DMS 273 treated with DMSO at 0.1 percent for 48 hours (cell line): Measurements from ENCODE around the gene ZSCAN20.

Experiments used
- DNase-seq: peaks from one replicate; lab custom pipeline; 2025; lab: John Stamatoyannopoulos, UW

The ZSCAN20 gene

DNA sequence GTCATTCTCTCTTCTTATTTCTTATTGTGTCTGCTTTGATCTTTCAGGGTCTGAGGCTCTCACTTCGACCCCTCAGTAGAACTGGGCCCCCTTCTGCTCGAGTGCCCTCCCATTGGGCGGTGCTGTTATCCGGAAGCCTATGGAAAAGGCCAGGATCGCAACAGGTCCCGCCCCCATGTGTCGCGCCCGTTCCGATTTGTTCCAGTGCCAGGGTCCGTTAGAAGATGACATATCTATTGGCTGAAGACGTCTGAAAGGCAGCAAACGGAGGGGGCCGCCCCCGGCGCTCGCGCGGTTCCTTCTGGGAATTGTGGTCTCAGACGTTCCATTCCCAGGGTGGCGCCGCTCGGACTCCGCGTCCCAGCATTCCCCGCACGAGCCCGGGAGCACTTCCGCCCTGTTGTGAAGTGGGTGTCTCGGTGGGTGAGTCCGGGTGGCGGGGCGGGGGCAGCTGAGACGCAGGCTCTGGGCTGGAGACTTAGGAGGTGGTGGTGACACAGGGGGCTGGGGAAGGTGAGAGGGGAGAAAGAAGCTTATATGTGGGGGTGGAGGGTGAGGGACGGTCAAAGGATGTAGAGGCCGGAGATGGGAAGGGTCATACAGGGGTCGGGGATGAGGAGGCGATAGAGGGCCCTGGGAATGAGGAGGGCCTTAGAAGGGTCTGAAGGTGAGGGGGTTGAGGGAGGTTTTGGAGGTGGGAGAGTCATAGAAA lies at the start of gene ZSCAN20:
ZSCAN20 (plus strand) TSS at position 377 of the 712 bp plus-strand sequence. CDS start 6,644 bp downstream, outside the sequence.
- DNase-seq = peak; percentile 96

DNA sequence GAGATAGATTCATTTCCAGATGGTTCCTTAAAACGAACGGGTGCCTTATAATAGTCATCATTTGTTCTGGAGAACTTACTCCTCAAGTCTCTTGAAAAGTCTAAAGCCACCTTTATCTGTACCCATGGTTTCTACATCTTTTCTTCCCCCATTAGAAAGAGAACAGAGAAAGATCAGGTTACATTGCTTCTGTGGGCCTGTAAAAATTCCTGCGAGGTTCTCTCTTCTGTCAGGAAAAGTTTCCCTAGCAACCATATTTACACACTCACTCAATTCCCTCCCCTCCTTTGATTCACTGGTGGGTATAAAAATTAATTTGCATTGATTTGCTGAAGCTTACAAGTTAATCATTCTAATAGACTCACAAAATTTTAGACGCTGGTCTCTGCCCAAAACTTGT lies 48.2 kb upstream of the ZSCAN20 start:
- no peak for DNase-seq

DNA sequence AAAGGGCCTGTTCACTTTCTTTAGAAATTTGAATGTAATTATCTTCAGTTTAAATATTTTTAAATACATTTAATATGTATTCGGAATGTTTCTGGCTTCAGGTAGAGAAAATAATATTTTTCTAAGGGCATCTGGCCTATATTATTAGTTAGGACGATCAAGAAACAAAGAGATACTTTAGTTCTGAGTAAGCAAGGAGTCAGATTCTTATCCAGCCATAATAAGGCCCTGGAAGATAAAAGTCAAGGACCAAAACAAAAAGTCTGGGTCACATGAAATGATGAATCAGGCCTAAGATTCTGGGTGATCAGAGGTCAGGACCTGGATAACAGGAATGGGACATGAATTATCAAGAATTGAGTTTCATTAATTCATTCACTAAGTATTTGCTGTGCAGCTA lies 47.8 kb upstream of the ZSCAN20 start:
- DNase-seq = no peak

DNA sequence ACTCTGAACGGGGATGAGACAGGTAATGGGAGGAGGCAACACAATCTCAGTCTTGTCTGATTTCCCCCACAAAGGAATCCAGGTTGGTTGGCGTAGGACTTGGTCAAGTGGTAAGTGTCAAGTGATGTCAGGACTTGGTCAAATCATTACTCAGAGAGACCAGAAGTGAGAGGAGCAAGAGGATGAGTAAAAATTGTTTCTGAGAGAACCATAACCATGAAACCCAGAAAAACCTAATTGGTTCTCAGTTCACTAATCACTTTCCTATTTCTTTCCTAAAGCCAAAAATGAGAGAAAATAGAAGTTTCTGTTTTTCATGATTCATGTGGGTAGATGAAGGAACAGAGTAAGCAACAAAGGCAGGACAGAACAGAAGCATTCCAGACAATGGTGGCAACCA lies 46.5 kb upstream of the ZSCAN20 start:
- DNase-seq = no peak

DNA sequence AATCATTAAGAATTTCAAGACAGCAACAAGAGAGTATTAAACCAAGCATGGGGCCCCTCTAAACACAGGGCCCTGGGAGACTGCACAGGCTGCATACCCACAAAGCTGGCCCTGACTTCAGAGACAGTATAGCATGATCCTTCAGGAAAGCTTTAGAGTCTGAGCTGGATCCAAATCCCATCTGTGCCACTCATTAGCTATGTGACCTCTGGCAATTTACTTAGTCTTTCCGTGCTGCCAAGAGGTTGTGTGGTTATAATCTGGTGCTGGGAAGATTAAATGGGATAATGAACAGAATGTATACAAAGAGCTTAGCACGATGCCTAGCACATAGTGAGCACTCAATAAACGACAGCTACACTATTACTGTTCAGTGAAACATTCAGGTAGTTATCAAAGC lies 45.5 kb upstream of the ZSCAN20 start:
- DNase-seq = peak; percentile 16

DNA sequence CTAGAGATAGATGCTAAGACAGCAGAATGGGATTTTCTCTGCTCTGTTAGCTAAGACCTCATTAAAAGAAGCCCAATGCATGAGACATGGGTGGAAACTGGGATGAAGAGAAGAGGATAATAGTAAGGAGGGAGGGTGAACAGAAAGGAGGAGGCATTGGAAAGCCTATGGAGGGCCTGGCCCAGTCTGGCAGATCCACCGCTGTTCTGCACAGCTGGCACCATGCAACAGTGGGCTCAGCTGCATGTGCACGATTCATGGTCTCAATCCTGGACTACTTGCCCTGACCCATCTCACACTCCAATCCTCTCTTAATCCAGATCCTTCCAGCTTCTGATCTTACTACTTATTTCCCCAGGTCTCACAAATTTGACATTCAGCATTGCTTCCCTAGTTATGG lies 43.8 kb upstream of the ZSCAN20 start:
- DNase-seq = no peak

DNA sequence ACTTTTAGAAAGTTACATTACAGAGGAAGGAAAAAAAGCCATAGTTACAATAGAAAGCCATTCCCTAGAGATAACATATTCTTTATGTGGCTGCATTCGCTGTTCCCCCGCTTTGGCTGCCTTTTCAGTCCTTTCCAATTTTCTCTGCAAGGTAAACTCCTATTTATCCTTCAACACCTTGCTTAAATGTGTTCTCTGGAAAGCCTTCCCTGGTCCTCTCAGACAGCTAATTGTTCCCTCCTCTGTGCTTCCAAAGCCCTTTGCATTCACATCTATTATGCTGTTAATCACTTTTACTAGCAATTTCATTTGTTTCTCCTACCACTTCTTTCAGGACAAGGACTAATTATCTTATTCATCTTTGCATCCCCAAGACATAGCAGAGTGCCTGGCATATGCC lies 43.1 kb upstream of the ZSCAN20 start:
- no peak for DNase-seq

DNA sequence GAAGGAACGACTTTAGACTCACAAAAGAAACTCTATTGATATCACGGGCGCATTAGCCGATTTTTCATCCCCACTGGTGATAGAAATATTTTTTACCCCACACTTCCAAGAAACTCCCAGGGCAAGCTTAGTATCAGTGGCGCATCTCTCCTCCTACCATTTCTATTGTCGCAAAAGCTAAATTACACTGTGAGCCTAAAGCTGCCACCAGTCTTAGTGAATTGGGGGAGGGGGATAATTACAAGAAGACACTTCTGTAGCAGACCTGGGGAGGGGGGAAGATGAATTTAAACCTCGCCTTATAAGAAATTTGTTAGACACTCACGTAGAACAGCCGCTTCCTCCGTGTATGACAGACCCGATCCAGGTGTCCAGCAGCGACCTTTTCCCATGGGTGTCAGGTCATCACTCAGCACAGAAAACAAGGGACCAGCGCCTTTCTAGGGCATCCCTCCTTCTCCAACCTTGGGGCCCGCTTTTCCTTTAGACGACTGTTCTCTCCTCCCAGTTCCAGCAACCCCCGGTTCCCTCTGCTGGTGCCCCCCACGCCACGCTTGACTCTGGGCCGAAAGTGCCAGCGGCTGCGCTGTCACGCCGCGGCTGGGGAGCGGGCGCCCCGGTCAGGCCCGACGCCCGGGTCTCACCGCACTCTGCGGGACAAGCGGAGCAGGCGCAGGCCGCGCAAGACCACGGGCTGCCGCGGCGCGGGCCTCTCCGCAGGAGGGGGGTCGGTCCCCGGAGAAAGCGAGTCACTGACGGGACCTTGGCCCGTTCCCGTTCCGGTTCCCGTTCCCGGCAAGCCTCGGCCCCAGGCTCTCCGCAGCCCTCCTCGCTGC lies 42.4 kb upstream of the ZSCAN20 start:
- DNase-seq = no peak

DNA sequence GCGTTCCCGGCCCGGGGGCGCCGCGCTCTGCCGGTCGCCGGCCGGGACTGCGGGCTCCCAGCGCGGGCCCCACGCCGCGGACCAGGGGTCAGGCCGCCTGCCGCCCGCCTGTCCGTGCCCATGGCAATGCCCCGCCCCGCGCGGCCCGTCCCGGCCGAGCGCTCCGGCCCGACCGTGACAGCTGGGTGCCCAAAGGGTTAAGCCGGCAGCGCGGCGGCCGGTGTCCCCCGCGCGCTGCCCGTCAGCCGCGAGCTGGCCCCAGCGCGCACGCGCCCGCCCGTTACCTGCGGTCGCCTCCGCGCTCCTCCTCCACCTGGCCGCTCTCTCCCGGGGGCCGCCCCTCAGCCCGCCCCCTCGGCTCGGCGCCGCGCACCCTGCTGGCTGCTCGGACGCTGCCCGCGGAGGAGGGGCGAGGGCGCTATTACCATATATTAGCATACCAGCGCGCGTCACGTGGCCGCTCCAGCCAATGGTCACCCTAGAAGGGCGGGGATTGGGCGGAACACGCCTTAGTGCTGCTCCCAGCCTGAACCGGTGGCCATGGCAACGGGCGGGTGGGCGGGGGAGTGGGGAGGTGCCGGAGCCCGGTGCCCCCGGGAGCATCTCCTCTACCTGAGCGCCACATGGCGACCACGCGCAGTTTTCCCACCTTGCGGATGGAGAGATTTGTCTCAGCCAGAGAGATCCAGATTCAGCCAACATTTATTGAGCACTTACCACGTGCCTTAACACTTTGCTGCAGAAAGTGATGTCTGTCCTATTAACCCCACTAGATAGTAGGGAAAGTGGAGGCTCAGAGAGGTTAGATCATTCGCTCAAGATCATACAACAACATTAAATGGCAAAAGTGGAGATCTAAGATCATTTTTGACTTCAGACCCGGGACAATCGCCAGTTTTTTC lies 41.5 kb upstream of the ZSCAN20 start, which contains the start of gene PHC2:
PHC2 (minus strand) TSS at position 404 of the 902 bp plus-strand sequence. CDS start 55,556 bp downstream, outside the sequence.
- peak; percentile 92 for DNase-seq

DNA sequence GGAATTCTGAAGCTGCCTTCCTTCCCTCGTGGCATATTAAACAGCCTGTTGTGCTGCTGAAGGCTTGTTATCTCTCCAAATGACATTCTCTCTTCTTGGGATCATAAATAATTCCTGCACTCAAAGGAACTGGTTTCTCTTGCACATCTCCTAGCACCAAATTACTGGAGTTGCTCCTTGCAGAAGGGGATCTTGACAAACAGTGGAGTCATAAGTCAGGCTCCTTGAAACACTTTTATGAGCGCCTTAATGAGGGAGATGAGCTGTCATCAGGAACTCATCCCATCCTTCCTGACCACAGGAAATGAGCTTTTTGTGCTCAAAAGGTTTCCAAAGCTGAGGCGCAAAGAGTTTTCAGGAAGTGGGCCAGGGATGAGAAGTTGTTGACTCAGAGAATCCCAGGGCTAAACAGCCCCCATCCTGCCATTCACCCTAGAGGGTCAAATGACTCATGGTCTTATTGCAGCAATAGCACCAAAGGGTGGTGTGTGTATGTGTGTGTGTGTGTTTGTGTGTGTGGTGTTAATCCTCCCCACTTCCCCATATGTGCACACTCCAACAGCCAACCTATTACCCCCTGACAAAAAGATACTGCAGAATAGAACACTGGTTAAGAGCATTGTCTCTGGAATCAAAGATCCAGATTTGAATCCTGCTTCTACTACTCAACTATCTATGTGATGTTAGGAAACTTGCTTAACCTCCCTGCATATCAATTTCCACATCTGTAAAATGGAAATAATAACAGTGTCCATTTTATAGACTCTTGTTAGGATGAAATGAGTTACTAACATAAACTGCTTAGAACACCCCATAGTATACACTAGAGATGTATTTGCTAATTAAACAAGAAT lies 38.7 kb upstream of the ZSCAN20 start:
- no peak for DNase-seq

DNA sequence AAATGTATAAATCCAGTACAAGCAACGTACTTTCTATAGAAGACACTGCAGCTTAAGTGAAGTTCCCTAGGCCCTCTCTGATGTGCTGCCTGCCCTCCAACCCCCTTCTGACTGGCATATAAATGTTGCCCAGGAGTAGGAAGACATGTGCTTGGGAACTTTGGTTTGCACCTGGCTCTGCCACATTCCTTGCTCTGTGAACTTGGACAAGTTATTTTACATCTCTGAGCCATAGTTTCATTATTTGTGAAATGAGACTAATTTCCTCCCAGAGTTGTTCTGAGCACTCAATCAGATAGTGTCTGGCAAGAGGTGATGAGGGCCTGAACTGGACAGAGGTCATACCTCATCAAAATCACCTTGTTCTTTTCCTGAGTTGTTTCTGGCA lies 38.1 kb upstream of the ZSCAN20 start:
- no peak for DNase-seq

DNA sequence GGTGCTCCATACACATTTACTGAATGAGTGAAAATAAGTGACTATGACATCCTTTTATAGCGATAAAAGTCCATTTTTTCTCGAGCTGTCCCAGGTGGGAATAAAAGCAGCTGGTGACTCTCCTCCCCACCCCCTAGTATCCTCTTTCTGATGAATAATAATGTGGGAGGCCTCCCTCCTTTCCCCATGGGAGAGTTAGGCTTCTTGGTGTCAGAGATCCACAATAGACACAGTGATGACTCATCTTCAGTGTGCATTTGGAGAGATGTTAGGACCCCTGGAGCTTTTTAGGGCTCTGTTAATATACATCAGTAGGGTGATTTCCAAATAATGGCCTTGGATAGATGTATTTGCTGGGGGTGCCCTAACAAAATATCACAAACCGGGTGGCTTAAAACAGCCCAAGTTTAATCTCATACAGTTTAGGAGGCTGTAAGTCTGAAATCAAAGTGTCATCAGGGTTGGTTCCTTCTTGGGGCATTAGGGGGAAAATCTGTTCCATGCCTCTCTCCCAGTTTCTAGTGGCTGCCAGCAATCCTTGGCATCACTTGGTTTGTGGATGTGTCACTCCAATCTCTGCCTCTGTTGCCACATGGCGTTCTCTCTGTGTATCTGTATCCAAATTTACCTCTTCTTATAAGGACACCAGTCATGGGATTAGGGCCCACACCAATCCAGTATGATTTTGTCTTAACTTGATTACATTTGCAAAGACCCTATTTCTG lies 37.2 kb upstream of the ZSCAN20 start:
- DNase-seq = no peak

DNA sequence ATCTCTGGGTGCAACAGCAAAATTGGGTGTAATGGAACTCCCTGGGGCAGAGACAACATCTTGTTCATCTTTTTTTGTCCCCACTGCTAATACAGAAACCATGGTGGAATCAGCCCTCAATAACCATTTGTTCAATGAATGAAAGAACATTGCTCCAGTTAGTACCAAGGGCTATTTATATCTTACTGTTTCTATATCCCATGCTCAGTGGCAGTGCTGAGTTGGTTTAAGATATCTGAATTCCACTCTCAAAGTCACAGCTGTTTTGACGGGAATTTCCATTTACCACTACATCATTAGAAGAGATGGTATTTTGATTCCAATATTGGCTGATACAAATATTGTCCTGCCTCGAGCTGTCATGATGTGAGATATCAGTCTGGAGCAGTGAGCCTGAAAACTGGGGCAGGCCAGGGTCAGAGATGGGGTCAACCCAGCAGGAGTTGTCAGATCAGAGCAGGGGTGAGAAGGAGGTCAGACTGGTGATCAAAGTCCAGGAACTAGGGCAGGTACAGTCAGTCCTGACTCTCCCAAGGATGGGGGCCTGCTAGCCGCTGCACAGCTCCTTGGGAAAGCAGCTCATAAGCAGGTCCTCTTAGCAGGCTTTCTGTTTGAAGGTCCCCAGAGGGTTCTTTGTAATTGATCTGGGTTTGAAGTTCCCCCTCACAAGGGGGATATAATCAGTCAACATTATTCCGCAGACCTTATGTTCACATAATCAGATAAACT lies 35.7 kb upstream of the ZSCAN20 start:
- peak; percentile 89 for DNase-seq

DNA sequence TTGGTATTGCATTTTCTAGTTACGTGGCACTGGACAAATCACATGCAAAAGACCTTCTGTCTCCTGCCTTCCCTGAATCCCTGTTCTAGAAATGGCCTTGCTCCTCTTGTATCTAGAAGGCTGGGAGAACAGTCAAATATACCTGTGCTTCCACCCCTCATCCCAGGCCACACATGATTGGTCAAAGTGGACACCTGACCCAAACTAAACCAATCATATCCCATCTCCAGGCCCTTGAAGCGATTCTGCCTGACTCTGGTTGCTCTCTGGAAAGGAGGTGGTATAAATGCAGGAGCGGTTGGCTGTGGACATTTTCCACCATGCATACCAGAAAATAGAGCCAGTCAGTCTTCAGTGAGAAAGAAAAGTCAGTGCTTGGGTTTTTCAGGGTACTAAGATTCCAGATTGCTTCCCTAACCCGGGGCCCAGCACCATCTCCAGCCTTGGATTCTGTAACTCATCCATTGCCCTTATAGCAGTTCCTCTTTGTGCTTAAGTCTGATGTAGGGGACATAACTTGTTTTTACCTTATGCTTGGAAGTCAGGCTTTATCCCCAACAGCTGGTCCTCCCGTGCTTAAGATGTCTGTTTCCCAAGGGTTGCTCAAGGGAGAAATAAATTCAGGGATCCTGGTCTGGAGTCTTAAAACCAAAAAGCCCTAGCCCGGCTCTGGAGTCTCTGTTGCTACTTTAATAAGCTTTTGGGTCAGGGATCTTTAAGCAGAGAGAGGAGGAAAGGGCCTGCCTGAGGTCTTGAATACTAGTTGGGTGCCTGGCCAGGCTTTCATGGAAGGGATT lies 33.9 kb upstream of the ZSCAN20 start:
- no peak for DNase-seq

DNA sequence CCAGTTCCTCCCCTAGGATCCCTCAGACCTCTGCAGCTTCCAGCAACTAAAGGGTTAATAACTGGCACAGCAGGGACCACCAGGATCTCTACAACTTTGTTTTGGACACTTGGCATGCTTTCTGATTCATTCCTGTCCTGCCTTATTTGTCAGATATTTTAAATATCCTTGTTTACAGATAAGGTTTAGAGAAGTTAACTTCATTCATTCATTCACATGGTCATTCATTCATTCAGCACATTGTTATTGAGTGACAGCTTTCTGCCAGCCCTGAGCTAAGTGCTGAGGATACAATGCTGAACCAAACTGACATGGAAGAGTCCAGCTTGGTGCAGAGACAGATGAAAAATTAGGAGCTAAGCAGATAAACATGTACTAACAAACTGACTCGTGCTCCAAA lies 32.8 kb upstream of the ZSCAN20 start:
- DNase-seq = no peak

DNA sequence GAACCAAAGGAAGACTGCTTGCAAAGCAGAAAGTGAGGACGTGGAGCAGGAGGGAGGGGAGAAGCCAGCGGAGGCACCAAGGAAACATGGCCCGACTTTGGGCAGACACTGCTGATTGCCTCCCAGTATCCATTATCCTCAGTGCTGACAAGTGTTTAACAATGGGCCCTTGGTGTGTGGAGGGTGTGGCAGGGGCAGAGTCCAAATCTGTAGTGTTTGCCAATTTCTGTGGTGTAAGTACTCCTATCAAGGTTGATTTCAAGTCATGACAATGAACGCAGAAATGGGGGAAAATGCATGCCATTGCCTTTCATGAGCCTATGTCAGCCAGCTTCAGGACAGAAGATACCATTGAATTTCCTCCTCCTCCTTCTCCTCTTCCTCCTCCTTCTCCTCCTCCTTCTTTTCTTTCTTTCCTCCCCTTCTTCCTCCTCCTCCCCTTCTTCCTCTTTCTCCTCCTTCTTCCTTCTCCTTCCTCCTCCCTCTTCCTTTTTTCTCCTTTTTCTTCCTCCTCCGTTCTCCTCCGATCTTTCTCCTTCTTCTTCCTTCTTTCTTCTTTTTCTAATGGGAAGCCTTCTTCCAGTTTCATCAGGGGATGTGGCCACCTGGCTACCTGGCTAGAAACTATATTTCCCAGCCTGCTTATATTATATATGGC lies 31.2 kb upstream of the ZSCAN20 start:
- DNase-seq = no peak

DNA sequence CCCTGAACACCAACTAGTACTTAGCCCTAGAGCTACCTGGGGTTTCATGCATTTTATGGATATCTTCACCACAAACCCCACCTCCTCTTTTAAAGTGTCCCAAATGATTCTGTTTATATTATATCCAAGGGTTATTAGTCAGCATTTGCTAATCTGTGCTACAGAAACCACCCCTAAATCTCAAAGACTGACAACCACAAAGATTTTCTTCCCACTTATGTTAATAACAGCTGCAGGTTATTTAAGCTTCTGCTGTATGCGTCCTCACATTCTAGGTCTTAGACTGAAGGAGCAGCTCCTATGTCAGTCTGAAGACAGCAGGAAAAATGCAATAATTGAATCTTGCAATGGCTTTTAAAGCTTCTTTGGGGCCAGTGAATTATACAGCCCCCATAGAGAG lies 30.3 kb upstream of the ZSCAN20 start:
- DNase-seq = no peak

DNA sequence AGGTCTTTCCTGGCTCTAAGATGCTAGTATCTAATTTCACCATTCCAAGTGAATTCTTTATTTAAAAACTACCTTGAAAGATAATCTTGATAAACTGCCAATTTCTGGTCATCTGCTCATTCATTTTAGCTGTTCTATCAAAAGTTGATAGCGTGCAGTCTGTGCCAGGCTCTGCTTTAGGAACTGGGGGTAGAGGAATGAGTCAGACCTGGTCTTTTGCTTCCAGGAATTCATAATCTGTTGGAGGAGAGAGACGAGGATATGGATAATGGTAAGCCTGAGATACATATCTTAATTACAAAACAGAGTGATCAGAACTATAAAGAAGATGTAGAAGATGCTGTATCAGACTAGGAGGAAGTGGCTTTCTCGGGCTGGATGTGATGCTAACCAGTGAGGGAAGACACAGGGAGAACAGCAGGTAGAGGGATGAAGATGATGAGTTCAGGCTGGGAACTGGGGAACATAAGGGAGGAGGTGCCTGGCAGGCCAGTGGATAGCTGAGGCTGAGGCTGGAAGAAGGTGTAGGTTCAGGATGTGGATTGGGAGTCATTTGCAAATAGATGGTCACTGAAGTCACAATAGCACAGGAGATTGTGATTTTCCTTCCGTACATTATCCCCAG lies 29.3 kb upstream of the ZSCAN20 start:
- no peak for DNase-seq
